ENCODE measurements around the gene CDIP1.

CDIP1 gene

DNA sequence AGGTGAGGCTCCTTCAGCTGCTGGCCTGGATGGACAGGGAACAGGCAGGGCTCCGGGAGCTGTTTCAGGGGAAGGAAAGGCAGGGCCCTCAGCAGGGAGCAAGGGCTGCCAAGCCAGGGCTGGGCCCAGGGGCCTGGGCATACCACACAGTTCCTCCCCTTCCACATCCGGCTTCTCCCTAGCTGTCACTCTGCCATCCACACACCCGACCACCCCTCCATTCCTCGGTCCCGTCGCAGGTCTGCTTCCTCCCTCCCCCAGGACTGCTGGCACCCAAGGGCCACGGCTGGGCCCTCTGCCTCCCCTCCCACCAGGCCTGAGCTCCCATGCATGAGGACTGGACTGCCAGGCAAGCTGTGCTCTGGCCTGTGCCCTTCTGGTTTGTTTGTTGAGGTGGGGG, 24.0 kb downstream of the CDIP1 start:
- no peak for DNase-seq (ENCODE audit: low read depth)

DNA sequence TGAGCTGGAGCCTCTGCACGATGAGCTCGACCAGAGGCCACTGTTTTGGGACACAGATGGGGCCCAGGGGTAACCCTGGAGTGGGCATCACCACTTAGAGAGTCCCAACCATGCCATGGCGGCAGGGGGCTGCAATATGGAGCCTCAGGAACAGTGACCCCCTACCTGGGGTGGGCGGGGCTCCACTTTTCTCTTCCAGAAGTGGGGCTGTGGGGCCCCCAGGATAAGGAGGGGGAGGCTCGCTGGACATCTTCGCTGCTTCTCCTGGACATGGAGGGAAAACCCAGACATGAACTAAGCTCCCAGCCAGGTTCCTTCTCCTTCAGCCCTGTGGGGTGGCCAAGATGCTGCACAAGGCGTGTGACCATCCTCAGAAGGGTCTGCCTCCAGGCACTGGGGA, 24.7 kb downstream of the CDIP1 start:
- DNase-seq (ENCODE audit: low read depth), result no peak

DNA sequence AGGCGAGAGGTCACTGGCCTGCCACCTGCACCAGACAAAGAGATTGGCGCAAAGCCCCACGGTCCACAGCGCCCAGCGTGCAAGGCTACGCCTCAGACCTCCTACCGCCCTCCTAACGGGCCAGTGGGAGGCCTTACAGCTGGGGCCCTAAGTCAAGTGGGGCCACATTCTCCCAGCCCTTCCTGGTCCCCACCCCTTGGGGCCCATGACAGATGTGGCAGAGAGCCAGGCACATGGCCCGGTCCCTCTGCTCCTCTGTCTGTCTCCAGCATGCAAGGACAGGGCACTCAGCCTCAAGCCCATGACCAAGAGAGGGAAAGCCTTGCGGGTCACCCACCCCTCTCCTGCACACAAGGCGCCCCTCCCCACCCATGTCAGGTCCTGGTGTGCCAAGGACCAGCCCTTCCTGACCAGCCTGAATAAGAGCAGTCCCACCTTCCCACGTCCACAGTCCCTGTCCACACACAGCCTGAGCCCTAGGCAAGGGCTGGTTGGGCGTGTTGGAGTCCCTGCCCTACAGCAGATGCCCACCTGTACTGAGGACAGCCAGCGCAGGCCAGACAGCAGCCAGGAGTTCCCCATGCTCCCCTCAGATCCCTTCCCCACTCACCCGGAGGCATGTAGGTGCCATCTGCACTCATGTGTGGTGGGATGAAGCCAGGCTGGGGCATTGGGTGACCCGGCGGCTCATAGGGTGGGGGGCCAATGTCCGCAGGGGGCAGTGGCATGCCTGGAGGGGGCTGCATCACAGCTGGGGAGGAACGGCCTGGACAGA, 25.3 kb downstream of the CDIP1 start:
- DNase-seq (ENCODE audit: low read depth), result no peak

DNA sequence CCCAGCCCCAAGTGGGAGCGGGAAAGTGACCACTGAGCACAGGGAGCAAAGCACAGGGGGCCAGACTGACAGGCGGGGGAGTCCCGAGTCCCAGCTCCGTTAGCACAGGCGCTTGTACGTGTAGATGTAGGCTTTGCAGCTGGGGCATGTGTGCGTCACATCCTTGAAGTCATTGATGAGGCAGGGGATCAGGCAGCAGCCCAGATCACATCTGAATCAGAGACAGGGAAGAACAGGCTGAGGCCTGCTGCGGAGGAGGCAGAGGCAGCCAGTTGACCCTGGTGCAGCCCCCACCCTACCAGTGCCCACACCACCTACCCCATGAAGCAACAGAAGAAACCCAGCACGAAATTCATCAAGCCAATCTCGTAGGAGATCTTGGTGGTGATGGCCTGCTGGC, 26.1 kb downstream of the CDIP1 start:
- DNase-seq (ENCODE audit: low read depth), result no peak

DNA sequence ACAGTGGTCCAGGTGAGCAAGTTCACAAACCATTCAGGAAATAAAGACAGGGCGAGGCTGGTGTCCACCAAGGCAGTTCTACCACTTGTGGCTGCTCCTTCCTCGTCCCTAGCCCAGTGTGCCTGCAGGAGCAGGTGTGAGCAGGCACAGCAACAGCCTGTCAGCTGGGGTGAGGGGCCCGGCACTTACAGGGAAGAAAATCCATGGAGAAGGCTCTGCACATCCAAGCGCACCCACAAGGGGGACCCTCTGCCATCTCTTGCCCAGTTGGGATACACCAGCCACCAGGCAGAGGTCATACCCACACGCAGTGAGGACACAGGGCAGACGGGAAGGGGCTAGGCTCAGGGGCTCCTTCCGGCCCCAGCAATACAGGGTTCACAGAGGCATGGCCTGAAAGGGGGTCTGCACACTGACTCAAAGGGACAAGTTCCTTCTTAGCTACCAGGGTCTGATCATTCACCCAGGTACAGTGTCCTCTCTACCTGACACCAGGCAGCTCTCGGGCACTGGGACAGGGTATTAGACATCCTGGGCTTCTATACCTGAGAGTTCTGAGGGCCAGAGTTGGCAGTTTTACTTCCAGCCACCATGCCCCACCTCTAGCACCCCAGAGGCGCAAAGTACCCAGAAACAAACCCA, 27.0 kb downstream of the CDIP1 start:
- DNase-seq (ENCODE audit: low read depth), result peak; percentile 42

DNA sequence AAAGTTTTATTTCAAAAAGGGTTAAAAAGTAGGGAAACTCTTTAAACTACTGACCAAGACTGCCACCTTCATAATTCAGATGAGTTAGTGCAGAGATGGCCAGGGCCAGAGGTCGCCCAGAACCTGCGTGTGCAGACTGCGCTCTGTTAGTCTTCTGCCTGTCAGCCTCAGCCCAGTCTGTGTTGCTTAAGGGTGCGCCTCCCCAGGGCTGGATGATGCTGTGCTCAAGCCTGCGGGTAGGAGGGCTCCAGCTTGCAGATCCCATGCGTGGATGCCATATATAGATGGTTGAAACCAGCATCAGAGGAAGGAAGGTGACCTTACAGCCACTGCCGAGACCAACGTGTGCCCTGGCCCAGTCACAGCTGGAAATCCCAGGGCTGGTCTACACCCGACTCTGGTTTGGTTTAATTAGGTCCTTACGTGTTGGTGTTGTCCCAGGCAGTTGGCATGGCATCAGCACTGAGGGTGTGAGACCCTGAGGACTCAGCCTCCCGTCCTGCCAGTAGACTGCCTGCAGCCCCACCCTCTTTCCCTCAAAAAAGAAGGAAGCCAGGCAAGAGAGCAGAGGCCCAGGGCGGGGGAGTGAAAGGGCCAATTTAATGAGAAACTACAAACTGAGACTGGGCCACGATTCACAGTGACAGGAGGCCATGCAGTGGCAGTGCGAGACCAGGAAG, 27.7 kb downstream of the CDIP1 start:
- DNase-seq (ENCODE audit: low read depth), result no peak

DNA sequence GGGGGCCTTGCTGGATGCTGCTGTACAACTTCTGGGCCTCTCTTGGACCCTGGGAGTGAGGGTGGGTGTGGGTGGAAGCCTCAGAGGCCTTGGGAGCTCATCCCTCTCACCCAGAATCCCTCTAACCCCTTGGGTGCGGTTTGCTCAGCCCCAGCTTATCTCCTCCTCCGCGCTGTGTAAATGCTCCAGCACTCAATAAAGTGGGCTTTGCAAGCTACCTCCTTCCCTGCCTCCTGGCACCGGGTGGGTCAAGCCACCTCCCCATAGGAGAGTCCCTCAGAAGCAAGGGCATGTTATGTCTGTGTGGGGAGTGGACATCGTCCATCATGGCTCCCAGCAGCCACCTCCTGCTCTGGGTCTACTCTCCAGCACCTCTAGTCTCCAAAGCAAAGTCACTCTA, 28.4 kb downstream of the CDIP1 start:
- DNase-seq (ENCODE audit: low read depth), result no peak

DNA sequence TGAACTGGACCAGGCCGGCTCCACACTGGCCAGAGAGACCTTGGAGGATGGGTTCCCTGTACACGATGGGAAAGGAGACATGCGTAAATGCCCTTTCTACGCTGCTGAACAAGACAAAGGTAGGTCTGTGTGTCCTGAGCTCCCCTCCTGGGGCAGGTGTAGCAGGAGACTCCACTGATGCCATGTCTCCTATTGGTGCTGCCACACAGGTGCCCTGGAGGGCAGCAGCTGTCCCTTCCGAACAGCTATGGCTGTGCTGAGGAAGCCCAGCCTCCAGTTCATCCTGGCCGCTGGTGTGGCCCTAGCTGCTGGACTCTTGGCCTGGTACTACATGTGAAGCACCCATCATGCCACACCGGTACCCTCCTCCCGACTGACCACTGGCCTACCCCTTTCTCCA, 29.2 kb downstream of the CDIP1 start:
- no peak for DNase-seq (ENCODE audit: low read depth)

DNA sequence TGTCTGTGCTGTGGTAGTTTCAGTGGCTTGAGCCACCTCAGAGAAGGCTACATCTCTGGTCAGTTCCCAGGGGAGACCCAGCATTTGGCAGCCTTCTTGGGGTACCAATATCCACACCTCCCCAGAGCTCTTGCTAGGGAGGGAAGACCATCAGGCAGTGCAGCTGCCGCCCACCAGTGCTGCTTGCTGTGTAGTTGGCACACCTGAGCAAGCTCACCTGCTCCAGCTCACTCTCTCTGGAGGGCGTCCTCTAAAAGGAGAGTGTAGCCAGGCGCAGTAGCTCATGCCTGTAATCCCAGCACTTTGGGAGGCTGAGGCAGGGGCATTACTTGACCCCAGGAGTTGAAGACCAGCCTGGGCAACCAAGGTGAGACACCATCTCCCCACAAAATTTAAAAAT, 29.8 kb downstream of the CDIP1 start:
- DNase-seq (ENCODE audit: low read depth), result no peak

DNA sequence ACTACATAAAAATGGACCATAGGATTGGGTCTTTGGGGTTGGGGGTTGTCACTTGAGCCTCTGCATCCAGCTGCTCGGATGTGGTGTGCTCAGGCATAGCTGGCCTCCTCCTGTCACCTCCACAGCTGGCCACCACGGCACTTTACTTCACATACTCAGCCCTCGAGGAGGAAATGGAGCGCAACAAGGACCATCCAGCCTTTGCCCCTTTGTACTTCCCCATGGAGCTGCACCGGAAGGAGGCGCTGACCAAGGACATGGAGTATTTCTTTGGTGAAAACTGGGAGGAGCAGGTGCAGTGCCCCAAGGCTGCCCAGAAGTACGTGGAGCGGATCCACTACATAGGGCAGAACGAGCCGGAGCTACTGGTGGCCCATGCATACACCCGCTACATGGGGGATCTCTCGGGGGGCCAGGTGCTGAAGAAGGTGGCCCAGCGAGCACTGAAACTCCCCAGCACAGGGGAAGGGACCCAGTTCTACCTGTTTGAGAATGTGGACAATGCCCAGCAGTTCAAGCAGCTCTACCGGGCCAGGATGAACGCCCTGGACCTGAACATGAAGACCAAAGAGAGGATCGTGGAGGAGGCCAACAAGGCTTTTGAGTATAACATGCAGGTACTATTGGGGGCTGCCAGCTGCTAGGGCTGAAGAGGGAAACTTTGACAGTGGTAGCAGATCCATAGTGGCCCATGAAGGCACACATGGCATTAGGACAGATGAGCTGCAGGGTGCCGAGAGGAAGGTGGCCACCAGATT, 30.8 kb downstream of the CDIP1 start:
- no peak for DNase-seq (ENCODE audit: low read depth)

DNA sequence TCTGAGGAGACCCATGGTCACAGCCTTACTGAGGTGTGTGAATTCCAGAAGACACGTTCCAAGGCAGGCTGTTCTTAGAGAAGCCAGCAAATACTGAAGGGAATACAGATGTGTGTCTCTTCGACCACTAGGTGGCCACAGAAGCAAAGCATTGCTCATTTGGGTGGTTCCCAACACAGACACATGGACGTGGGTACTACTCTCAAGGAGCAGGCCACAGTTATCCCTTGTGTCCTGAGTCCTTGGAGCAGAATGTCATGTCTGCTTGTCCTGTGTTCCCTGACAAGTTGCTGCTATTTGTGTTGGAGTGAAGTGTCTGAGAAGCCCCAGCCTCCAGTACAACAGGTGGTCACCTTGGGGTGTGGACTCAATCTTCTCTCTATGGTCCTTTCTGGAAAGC, 32.1 kb downstream of the CDIP1 start:
- peak; percentile 81 for DNase-seq (ENCODE audit: low read depth)

DNA sequence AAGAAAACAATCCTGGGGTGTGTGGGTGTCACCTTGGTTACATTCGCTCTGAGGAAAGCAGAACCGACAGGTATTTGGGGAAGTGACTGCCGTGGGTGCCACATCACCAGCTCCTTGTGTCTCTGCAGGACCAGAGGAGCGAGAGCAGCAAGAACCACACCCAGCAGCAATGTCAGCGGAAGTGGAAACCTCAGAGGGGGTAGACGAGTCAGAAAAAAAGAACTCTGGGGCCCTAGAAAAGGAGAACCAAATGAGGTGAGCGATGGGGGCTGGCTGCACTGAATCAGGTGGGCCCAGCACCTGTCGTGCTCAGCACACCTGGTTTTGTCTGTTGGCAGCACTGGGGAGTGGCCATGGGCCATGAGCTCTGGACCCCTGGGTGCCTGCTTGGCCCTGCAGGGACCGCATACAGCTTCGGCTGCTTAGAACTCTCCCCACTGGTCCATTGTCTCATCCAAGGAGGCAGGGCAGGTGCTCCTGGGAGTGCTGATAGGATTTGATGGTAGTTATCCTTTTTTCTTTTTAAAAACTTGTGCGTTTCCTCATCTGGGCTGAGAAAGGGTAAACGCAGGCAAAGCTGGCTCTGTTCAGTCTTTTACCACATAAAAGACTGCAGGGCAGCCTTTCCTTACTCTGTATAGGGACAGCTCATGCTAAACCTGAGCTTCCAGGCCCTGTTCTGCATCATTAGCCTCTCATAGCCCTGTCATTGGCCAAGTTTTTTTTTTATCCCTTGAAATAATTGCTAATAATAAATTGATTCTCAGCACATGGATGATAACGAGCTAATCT, 33.0 kb downstream of the CDIP1 start:
- no peak for DNase-seq (ENCODE audit: low read depth)

DNA sequence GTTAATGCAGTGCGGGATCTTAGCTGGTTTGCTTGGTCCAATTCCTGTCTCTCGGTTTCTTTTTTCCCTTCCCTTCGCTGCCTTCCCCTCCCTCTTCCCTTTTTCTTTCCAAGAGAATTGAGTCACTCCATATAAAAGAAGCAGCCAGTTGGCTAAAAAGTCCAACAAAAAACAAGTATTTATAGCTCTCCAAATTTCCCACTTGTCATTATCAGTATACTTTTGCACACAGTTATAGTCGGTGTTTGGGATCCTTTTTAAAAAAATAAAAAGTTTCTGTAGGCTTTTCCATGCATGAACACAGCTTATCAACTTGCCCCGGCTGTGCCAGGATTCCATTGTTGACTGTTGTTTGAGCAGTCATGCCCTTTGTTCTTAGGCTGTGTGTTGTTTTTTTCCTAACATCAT, 37.5 kb downstream of the CDIP1 start:
- no peak for DNase-seq (ENCODE audit: low read depth)

DNA sequence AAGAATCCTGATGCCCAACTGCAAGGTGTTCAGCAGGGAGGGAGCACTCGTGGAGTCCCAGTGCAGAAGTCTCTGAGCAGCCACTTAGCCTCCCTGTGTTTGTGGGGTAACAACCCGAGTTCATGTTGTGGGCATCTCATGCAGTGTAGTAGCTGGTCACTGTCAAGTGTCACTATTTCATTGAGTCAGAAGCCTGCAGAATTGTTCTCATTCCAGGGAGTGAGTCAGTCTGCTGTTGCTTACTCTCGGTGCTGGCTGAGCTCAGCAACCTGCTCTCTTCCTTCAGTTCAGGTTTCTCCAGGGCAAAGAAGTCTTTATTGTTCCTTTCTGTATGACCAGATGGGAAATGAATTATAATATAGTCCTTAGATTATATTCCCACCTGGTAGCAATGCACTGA, 38.3 kb downstream of the CDIP1 start:
- peak; percentile 88 for DNase-seq (ENCODE audit: low read depth)

DNA sequence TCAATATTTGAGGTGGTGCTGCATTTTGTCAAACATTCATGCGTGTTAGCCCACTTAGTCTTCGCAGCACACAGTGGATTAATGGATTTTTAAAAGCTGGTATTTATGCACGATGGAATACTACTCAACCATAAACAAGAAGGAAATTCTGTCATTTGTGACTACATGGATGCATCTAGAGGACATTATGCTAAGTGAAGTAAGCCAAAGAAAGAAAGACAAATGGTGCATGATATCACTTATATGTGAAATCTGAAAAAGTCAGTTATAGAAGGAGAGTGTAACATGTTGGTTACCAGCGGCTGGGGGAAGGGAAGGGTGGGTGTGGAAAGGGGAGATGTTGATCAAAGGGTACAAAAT, 39.4 kb downstream of the CDIP1 start:
- DNase-seq (ENCODE audit: low read depth), result no peak

DNA sequence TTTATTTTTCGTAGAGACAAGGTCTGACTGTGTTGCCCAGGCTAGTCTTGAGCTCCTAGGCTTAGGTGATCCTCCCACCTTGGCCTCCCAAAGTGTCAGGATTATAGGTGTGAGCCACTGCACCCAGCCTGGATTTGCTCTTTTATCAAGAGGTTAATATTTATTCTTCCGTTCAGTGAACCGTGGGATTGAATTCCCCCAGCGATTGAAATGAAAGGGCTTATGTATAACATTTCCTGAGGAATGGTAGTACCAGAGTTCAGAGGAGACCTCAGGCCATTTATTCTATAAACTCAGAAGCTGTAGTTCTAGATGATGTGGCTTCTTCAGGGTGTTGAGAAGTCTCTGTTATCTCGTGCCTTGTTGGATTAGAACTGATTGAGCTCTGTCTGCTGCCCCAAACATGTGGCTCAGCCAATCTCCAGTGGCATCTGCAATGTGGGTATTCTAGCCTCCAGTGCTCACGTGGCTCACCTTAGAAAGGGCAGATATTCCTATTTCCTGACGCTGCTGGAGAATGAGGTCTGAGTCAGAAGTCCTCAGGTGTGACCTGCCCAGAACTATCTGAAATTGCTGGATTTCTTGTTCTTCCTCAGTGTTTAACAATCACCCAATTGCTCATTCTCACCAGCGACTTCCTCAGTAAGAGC, 39.9 kb downstream of the CDIP1 start:
- DNase-seq (ENCODE audit: low read depth), result no peak

DNA sequence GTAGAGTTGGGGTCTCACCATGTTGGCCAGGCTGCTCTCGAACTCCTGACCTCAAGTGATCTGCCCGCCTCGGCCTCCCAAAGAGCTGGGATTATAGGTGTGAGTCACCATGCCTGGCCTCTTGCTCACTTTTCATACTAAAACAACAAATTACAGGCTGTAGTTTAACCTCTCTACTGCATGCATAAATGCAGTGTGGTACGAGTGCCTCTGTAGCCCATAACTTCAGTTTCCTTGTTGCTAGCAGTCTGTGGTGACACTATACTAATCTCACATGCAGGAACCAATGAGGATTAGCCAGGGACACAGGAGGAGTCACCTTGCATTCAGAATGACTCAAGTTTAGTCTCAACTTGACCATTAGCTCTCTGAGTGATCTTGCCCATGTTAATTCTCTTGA, 42.3 kb downstream of the CDIP1 start:
- DNase-seq (ENCODE audit: low read depth), result peak; percentile 76

DNA sequence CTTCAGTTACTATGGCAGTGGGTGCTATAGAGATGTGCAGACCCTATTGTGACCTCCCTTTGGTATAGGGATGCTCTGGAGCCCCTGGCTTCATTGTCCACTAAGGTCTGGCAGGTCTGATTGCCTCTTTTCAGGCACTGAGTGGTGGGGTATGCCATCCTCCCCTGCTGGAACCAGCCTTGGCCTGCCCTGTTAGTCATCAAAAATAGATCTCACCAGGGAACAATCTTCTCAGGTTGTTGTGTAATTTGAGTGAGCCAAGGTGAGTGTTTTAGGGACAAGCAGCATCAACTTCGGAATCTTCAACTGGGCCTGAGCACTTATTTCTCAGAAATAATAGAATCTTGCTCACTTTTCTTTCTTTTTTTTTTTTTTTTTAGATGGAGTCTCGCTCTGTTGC, 42.8 kb downstream of the CDIP1 start:
- no peak for DNase-seq (ENCODE audit: low read depth)

DNA sequence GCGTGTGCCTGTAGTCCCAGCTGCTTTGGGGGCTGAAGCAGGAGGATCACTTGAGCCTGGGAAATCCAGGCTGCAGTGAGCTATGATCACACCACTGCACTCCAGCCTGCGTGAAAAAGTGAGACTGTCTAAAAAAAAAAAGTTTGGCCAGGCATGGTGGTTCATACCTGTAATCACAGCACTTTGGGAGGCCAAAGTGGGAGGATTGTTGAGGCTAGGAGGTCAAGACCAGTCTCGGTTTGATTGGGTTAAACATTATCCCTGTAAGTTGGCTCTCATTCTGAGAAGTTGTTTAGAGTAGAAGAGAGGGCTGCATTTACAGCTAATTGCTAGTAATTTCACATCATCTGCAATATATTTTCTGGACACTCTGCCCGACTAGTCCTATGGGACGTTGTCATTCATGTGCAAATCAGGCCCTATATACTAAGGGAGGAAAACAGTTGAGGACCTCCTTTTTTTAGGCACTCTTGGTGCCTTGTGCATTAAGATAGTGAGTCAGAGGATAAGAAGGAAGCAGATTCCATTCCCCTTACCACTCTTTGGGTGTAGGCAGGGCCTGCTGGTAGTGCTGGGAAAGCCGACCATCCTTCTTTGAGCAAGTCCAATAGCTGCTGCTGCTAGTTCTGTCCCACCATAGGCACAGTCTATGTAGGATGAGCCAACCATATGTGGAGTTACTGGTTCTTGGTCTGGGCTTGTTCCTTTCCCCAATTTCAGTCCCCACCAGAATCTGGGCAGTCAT, 43.7 kb downstream of the CDIP1 start:
- DNase-seq (ENCODE audit: low read depth), result peak; percentile 86

DNA sequence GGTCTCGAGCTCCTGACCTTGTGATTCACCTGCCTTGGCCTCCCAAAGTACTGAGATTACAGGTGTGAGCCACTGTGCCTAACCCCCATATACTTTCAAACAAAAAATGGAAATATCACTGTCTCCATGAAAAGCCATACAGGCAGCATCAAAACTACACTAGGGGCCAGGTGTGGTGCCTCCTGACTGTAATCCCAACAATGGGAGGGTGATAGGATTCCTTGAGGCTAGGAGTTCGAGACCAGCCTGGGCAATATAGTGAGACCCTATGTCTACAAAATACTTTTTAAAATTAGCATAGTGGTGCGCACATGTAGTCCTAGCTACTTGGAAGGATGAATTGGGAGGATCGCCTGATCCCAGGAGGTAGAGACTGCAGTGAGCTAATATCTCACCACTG, 46.7 kb downstream of the CDIP1 start:
- no peak for DNase-seq (ENCODE audit: low read depth)

DNA sequence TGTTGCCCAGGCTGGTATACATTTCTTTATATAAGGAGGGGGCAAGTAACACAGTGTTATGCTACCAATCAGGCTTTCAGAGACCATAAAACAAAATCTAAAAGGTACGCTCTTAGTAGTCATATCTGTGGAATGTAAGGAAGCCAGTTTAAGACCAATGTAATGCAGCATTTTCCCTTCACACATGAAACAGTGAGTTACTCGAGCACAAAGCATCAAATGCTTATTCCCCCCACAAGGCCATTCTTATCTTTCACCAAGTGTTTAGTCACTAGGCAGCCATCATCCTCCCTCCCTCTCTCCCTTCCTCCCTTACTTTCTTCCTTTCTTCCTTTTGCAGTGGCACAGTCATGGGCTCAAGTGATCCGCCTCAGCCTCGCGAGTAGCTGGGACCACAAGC, 49.5 kb downstream of the CDIP1 start:
- peak; percentile 90 for DNase-seq (ENCODE audit: low read depth)

All from iris pigment epithelial cell (primary cell).